Right lung (tissue), 5 donors: ENCODE measurements around the gene LCN10. TPM values are rescaled to one million over a fixed set of nuclear protein-coding genes. Genes with fewer than 3 reads are reported as not detected.
"Not testable (repeated sequence)": the region's sequence is repeated elsewhere in the genome, so short reads cannot be mapped to it uniquely, and the experiment has no call there.

Source experiments
- DNase-seq, 2 donors: peaks; one replicate each; pipeline ENCODE4 v3.0.0-alpha.2; 2013
- polyA plus RNA-seq, 5 donors: library from polyadenylated mRNA; unstranded; fragments of 120-200 nt; gene quantifications; one replicate each; pipeline versions ENCODE4 v1.2.1 to v1.2.3, GENCODE V29; 2013; ENCODE audit warnings: inconsistent platforms in 1 of 5, low replicate concordance in 1 of 5; ENCODE audit not compliant: insufficient read length in 5 of 5, insufficient read depth in 1 of 5

LCN10 gene
- polyA plus RNA-seq, 5 donors = 0.12 to 0.76 (median 0.31) TPM

GRCh38 chr9:136755302-136756133 lies 12.8 kb upstream of the LCN10 start:
- DNase-seq = not testable (repeated sequence)

- no peak for DNase-seq
Observed at GRCh38 chr9:136754626-136755301, 12.0 kb upstream of the LCN10 start.

- DNase-seq = no peak
Observed at GRCh38 chr9:136754059-136754572, 11.4 kb upstream of the LCN10 start.

GRCh38 chr9:136753371-136754058 lies 10.8 kb upstream of the LCN10 start:
- DNase-seq = no peak

- no peak for DNase-seq
Observed at GRCh38 chr9:136751814-136752213, 9.1 kb upstream of the LCN10 start.

- DNase-seq = no peak
Observed at GRCh38 chr9:136751244-136751643, 8.5 kb upstream of the LCN10 start.

- DNase-seq = no peak
Observed at GRCh38 chr9:136750526-136750925, 7.8 kb upstream of the LCN10 start.

- DNase-seq = no peak
Observed at GRCh38 chr9:136748666-136749611, 6.2 kb upstream of the LCN10 start.

GRCh38 chr9:136748201-136748600 lies 5.5 kb upstream of the LCN10 start, which contains the start of gene LCN6:
Gene LCN6 (minus strand): TSS chr9:136748525. CDS start chr9:136748483, 42 bp downstream.
- no peak for DNase-seq

GRCh38 chr9:136747161-136748060 lies 4.7 kb upstream of the LCN10 start:
- DNase-seq = no peak

- no peak for DNase-seq
Observed at GRCh38 chr9:136746621-136747020, 3.9 kb upstream of the LCN10 start.

GRCh38 chr9:136746155-136746490 lies 3.4 kb upstream of the LCN10 start:
- no peak for DNase-seq

GRCh38 chr9:136745389-136746154 lies 2.8 kb upstream of the LCN10 start:
- DNase-seq = no peak

GRCh38 chr9:136744773-136745172 lies 2.0 kb upstream of the LCN10 start:
- DNase-seq = no peak

GRCh38 chr9:136743639-136744211 lies 985 bp upstream of the LCN10 start:
- DNase-seq = no peak

GRCh38 chr9:136741883-136742571 lies 713 bp downstream of the LCN10 start:
- no peak for DNase-seq

- DNase-seq = peak; percentile 45 to 59
Observed at GRCh38 chr9:136740971-136741882, 1.5 kb downstream of the LCN10 start.
